ENCODE data around the gene ENTPD2.

Gene ENTPD2

DNA sequence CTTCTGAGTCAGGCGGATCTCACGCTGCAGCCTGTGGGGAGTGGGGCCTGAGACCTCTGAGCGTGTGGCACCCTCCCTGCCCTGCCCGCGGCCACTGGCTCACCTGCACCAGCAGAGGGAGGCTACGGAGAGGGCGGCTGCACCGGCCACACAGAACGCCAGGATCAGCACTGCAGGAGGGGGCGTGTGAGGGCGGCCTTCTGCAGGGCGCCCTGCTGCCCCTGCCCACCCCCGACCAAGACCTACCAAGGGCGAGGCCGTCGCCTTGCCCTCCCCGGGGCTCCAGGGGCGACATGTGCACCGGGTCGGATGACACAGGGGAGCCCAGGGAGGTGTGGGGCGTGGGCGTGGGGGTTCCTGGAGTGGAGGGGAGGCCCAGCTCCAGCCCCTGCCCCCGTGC is 13.3 kb downstream of the ENTPD2 start:
- DNase-seq (ENCODE audit: low read depth, low spot score) = no peak
- TF ChIP-seq, protein P1, sequence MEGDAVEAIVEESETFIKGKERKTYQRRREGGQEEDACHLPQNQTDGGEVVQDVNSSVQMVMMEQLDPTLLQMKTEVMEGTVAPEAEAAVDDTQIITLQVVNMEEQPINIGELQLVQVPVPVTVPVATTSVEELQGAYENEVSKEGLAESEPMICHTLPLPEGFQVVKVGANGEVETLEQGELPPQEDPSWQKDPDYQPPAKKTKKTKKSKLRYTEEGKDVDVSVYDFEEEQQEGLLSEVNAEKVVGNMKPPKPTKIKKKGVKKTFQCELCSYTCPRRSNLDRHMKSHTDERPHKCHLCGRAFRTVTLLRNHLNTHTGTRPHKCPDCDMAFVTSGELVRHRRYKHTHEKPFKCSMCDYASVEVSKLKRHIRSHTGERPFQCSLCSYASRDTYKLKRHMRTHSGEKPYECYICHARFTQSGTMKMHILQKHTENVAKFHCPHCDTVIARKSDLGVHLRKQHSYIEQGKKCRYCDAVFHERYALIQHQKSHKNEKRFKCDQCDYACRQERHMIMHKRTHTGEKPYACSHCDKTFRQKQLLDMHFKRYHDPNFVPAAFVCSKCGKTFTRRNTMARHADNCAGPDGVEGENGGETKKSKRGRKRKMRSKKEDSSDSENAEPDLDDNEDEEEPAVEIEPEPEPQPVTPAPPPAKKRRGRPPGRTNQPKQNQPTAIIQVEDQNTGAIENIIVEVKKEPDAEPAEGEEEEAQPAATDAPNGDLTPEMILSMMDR (IDR thresholded peaks at IDR 0.05; ENCODE audit: low read depth, low read length) = no peak
- in situ Hi-C loops (cut with HindIII; ENCODE audit: low sequenced_read_pairs) = loop anchor here (25.0 kb wide), 1 partner anchor 103 kb away; the partner anchor contains the start of genes C8G and FBXW5
- H3K4me3 ChIP-seq (ENCODE audit: low read depth, low read length) = no peak overlapping the region

DNA sequence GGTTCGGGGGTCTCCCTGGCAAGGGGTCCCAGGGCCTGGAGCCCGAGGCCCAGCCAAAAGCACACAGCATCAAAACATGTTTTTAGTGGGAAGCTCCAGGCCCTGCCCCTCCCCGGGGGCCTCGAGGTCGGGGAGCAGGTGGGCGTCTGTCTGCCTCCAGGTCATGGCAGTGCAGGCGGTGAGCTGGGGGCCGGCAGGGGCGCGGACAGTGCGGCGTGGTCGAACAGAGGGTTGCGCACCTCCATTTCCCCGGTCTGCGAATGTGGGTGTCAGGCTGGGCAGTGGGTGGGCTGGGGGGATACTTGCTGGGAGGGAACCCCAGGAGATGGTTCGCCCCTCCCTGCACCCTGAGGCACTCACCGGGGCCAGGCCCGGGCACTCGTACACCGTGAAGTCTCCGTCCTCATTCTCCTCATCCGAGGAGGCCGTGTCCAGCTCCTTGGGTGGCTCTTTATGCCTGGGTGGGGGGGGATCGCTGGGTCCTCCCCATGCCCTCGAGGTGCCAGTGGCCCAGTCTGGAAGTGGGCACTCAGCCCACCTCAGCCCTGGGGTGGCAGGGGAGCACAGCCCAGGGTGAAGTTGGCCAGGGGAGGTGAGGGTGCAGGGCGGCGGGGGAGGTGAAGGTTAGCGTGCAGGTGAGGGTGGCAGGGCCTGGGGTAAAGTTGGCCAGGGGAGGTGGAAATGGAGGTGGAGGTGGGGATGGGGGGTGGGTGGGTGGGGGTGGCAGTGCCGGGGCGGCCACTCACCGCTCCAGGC is 14.1 kb downstream of the ENTPD2 start:
- H3K4me3 ChIP-seq (ENCODE audit: low read depth, low read length) = no peak overlapping the region
- DNase-seq (ENCODE audit: low read depth, low spot score) = no peak
- TF ChIP-seq, protein P1 (IDR thresholded peaks at IDR 0.05; ENCODE audit: low read depth, low read length) = no peak
- in situ Hi-C loops (cut with HindIII; ENCODE audit: low sequenced_read_pairs) = loop anchor here (25.0 kb wide), 1 partner anchor 102 kb away; the partner anchor contains the start of genes C8G and FBXW5

DNA sequence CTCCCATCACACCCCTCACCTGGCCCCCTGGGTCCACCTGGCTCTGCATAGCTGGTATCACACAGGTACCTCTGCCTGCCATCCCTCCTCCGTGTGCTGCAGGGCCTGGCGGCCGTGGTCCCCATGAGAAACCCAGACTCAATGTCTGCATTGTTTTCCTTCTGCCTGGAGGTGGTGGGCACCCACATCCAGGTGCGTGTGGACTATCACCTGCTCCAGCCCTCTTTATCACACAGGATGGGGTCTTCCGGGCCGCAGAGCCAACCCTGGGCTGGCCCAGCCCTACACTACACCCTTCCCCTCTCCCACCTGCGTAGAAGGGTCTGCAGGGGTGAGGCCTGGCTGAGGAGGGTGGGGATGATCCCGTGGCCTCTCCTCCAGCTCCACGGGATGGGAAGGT is 14.9 kb downstream of the ENTPD2 start:
- no peak for DNase-seq (ENCODE audit: low read depth, low spot score)
- in situ Hi-C loops (cut with HindIII; ENCODE audit: low sequenced_read_pairs) = loop anchor here (25.0 kb wide), 1 partner anchor 102 kb away; the partner anchor contains the start of genes C8G and FBXW5
- TF ChIP-seq, protein P1 (IDR thresholded peaks at IDR 0.05; ENCODE audit: low read depth, low read length) = no peak
- no peak overlapping the region for H3K4me3 ChIP-seq (ENCODE audit: low read depth, low read length)

DNA sequence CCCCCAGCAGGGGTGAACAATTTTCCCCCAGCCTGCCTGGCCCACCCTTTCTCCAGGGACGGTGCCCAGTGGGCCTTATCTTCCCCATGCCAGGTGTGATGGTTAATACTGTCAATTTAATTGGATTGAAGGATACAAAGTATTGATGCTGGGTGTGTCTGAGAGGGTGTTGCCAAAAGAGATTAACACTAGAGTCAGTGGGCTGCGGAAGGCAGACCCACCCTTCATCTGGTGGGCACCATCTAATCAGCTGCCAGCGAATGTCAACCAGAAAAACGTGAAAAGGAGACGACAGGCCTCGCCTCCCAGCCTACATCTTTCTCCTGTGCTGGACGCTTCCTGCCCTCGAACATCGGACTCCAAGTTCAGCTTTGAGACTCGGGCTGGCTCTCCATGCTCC is 16.4 kb downstream of the ENTPD2 start:
- TF ChIP-seq, protein P1 (IDR thresholded peaks at IDR 0.05; ENCODE audit: low read depth, low read length) = no peak
- no peak for DNase-seq (ENCODE audit: low read depth, low spot score)
- no peak overlapping the region for H3K4me3 ChIP-seq (ENCODE audit: low read depth, low read length)
- in situ Hi-C loops (cut with HindIII; ENCODE audit: low sequenced_read_pairs) = loop anchor here (25.0 kb wide), 1 partner anchor 100 kb away; the partner anchor contains the start of genes C8G and FBXW5

DNA sequence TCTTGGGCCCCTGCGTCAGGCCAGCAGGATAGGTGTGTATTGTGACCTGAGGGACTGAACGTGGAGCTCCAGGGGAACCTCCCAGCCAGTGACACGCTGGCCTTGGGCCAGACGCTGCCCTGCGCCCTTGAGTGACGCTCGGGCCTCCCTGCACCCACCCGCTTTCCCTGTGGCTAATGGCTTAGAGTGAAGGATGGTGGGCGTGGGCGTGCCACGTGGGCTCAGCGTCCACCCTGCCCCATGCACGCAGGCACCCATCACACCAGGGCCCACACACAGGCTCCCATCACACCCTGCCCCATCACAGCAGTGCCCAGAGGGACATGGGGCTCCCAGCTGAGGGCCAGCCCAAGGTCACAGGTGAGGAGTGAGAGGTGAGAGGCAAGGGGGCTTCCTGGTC is 16.8 kb downstream of the ENTPD2 start:
- no peak overlapping the region for H3K4me3 ChIP-seq (ENCODE audit: low read depth, low read length)
- in situ Hi-C loops (cut with HindIII; ENCODE audit: low sequenced_read_pairs) = loop anchor here (25.0 kb wide), 1 partner anchor 100 kb away; the partner anchor contains the start of genes C8G and FBXW5
- no peak for DNase-seq (ENCODE audit: low read depth, low spot score)
- TF ChIP-seq, protein P1 (IDR thresholded peaks at IDR 0.05; ENCODE audit: low read depth, low read length) = no peak

DNA sequence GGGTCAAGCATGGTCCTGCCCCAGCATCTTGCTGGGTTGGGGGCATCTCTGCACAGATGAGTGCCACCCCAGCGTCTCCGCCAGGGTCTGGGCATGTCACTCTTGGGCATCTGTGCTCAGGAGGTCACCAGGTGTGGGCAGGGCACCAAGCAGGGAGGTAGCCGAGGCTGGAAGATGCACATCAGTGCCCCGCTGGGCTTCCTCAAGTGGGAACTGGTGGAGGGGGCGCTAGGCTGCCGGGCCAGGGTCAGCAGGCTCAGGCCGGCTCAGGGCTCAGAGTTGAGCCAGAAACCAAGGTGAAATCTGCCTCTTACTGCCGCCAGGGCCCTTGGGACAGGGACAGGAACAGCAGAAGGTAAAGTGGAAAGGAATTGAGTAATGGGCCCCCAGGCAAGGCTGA is 17.9 kb downstream of the ENTPD2 start:
- no peak for DNase-seq (ENCODE audit: low read depth, low spot score)
- TF ChIP-seq, protein P1 (IDR thresholded peaks at IDR 0.05; ENCODE audit: low read depth, low read length) = no peak
- H3K4me3 ChIP-seq (ENCODE audit: low read depth, low read length) = no peak overlapping the region
- in situ Hi-C loops (cut with HindIII; ENCODE audit: low sequenced_read_pairs) = loop anchor here (25.0 kb wide), 1 partner anchor 99 kb away; the partner anchor contains the start of genes C8G and FBXW5
